ENCODE data around the gene C19orf67.
"Not testable (repeated sequence)": the region's sequence is repeated elsewhere in the genome, so short reads cannot be mapped to it uniquely, and the experiment has no call there.

GRCh38 chr19:14050961-14051360 is 34.6 kb downstream of the C19orf67 start:
- TF ChIP-seq CTCF, POLR2A (IDR thresholded peaks at IDR 0.05): not testable (repeated sequence)

All from body of pancreas (tissue), 4 donors.